Measurements from ENCODE around the gene ZBED1.
"Not testable (repeated sequence)": the region's sequence is repeated elsewhere in the genome, so short reads cannot be mapped to it uniquely, and the experiment has no call there.

Gene ZBED1

GRCh38 chrX:2457289-2458133 lies 43.3 kb downstream of the ZBED1 start:
- no peak for TF ChIP-seq POLR2AphosphoS5 (IDR thresholded peaks at IDR 0.05; ENCODE audit: low read depth)
- no peak for TF ChIP-seq GABPA (IDR thresholded peaks at IDR 0.05; ENCODE audit: low read depth)
- TF ChIP-seq, protein P1, sequence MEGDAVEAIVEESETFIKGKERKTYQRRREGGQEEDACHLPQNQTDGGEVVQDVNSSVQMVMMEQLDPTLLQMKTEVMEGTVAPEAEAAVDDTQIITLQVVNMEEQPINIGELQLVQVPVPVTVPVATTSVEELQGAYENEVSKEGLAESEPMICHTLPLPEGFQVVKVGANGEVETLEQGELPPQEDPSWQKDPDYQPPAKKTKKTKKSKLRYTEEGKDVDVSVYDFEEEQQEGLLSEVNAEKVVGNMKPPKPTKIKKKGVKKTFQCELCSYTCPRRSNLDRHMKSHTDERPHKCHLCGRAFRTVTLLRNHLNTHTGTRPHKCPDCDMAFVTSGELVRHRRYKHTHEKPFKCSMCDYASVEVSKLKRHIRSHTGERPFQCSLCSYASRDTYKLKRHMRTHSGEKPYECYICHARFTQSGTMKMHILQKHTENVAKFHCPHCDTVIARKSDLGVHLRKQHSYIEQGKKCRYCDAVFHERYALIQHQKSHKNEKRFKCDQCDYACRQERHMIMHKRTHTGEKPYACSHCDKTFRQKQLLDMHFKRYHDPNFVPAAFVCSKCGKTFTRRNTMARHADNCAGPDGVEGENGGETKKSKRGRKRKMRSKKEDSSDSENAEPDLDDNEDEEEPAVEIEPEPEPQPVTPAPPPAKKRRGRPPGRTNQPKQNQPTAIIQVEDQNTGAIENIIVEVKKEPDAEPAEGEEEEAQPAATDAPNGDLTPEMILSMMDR (IDR thresholded peaks at IDR 0.05; ENCODE audit: insufficient read depth, low read length): no peak
- no peak for TF ChIP-seq SPI1 (IDR thresholded peaks at IDR 0.05; ENCODE audit: borderline replicate concordance, low read depth)
- TF ChIP-seq REST (IDR thresholded peaks at IDR 0.05; ENCODE audit: insufficient replicate concordance, low read depth): no peak
- Histone ChIP-seq H3K27ac (replicated peaks) (no peak overlapping the region), H3K4me3 (replicated peaks; ENCODE audit: insufficient read depth, low read length) (no peak overlapping the region), H3K27me3 (ENCODE audit: insufficient read depth, poor library complexity, severe bottlenecking) (no peaks in the 10 kb centered on the region)
- DNase-seq (ENCODE audit: low read depth in 1 of 2, low spot score in 1 of 2): no peak

DNA sequence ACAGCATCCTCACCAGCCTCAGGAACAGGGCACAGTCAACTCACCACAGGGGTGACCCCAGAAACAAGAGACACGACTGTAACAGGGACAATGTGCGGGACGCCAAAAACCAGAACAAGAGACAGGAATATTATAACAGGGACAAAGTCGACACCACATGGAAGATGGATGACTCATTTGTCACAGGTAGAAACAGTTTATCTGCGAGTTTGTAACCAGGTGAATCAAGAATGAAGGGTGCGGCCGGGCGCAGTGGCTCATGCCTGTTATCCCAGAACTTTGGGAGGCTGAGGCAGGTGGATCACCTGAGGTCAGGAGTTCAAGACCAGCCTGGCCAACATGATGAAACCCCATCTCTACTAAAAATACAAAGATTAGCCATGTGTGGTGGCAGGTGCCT lies 44.7 kb downstream of the ZBED1 start:
- H3K27me3 ChIP-seq (ENCODE audit: insufficient read depth, poor library complexity, severe bottlenecking); H3K4me3 ChIP-seq (replicated peaks; ENCODE audit: insufficient read depth, low read length); DNase-seq (ENCODE audit: low read depth in 1 of 2, low spot score in 1 of 2); H3K27ac ChIP-seq (replicated peaks): not testable (repeated sequence)

DNA sequence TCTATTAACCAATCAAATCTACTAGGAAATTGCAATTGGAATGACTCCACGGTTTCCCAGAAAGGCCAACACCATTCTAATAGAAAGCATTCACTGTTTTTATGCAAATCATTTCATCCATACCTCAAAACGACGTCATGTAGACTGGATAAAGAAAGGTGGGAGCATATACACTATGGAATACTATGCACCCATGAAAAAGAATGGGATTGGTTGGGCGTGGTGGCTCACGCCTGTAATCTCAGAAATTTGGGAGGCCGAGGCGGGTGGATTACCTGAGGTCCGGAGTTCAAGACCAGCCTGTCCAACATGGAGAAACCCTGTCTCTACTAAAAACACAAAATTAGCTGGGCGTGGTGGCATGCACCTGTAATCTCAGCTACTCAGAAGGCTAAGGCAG lies 46.2 kb downstream of the ZBED1 start:
- not testable (repeated sequence) for H3K27me3 ChIP-seq (ENCODE audit: insufficient read depth, poor library complexity, severe bottlenecking); DNase-seq (ENCODE audit: low read depth in 1 of 2, low spot score in 1 of 2); H3K4me3 ChIP-seq (replicated peaks; ENCODE audit: insufficient read depth, low read length); H3K27ac ChIP-seq (replicated peaks)

DNA sequence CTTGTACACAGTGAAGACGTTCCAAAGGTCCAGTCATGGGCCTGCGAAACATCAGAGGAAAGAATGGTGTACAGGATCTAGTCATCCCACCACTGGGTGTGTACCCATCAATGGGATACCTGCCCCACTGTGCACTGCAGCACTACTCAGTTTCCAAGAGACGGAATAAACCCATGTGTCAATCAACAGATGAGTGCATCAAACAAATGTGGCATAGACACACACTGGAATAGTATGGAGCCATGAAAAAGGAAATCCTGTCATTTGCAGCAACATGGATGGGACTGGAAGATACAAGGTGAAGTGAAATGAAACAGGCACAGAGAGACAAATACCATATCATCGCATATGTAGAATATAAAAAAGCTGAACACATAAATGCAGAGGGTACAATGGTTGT lies 48.0 kb downstream of the ZBED1 start:
- TF ChIP-seq POLR2AphosphoS5 (IDR thresholded peaks at IDR 0.05; ENCODE audit: low read depth): no peak
- TF ChIP-seq, protein P1 (IDR thresholded peaks at IDR 0.05; ENCODE audit: insufficient read depth, low read length): no peak
- H3K4me3 ChIP-seq (replicated peaks; ENCODE audit: insufficient read depth, low read length): no peak overlapping the region
- H3K27me3 ChIP-seq (ENCODE audit: insufficient read depth, poor library complexity, severe bottlenecking): no peaks in the 10 kb centered on the region
- DNase-seq (ENCODE audit: low read depth in 1 of 2, low spot score in 1 of 2): no peak
- no peak overlapping the region for H3K27ac ChIP-seq (replicated peaks)

DNA sequence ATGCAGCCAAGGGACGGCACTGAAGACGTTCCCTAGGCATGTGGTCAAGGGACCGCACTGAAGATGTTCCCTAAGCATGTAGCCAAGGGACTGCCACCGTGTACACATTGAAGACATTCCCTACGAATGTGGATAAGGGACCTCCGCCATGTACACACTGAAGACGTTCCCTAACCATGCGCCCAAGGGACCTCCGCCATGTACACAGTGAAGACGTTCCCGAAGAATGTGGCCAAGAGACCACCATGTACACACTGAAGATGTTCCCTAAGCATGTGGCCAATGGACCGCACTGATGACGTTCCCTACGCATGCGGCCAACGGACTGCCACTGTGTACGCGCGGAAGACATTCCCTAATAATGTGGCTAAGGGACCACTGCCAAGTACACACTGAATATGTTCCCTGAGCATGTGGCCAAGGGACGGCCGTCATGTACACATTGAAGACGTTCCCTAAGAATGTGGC lies 48.4 kb downstream of the ZBED1 start:
- H3K27ac ChIP-seq (replicated peaks): no peak overlapping the region
- TF ChIP-seq, protein P1 (IDR thresholded peaks at IDR 0.05; ENCODE audit: insufficient read depth, low read length): no peak
- TF ChIP-seq REST (IDR thresholded peaks at IDR 0.05; ENCODE audit: insufficient replicate concordance, low read depth) (no peak), POLR2AphosphoS5 (IDR thresholded peaks at IDR 0.05; ENCODE audit: low read depth) (no peak), GABPA (IDR thresholded peaks at IDR 0.05; ENCODE audit: low read depth) (no peak), SPI1 (IDR thresholded peaks at IDR 0.05; ENCODE audit: borderline replicate concordance, low read depth) (no peak)

More for the DNA sequence above, 48.4 kb downstream of the ZBED1 start:
- no peak for DNase-seq (ENCODE audit: low read depth in 1 of 2, low spot score in 1 of 2)
- Histone ChIP-seq H3K27me3 (ENCODE audit: insufficient read depth, poor library complexity, severe bottlenecking) (no peaks in the 10 kb centered on the region), H3K4me3 (replicated peaks; ENCODE audit: insufficient read depth, low read length) (no peak overlapping the region)
